HCT116 (cell line): ENCODE measurements around the gene NLRP4. TPM values are rescaled to one million over a fixed set of nuclear protein-coding genes. Genes with fewer than 3 reads are reported as not detected.

Source experiments
- ATAC-seq: fragments of 200-7000 bp; cut with Tn5 transposase; 2 replicates; pipeline ENCODE4 v1.9.1; 2020; ENCODE audit warnings: mild to moderate bottlenecking, moderate library complexity
- BruUV-seq: library from RNA; stranded (reverse); fragments of 400-500 nt; replicated peaks from 2 replicates; lab custom pipeline; 2021; lab: Mats Ljungman, UMichigan
- CTCF ChIA-PET: fragments of 300-600 bp; sonication (Branson Sonifier 250); formaldehyde crosslinking; loops from one replicate; lab custom pipeline; 2021; ENCODE audit warnings: antibody characterized with exemption; lab: Charles Lee
- POLR2A ChIA-PET: fragments of 300-600, 350-600 bp; sonication (Branson Sonifier 250); formaldehyde crosslinking; loops from one replicate; lab custom pipeline; 2021; ENCODE audit warnings: antibody characterized with exemption; lab: Charles Lee
- RAD21 ChIA-PET, 2 experiments: fragments of 300-600 bp; sonication (Branson Sonifier 250); formaldehyde crosslinking; loops; one replicate each; lab custom pipeline; 2023; ENCODE audit warnings: low total read pairs in 2 of 2; ENCODE audit not compliant: uncharacterized antibody in 2 of 2, unreplicated experiment in 2 of 2, low non-redundant PET in 1 of 2; lab: Charles Lee
- DNase-seq: peaks from one replicate; pipeline ENCODE4 v3.0.0-alpha.2; 2010; ENCODE audit warnings: low read depth, low spot score
- H2AFZ ChIP-seq: fragments of 200-600 bp; shearing (Covaris generic), sonication (generic); 2 replicates; pipeline ENCODE4 v1.6.1; 2017; ENCODE audit warnings: low read depth, mixed run types, mixed read lengths, antibody characterized with exemption, low read length; ENCODE audit not compliant: poor library complexity, severe bottlenecking
- H3K27ac ChIP-seq: 2 replicates; pipeline ENCODE4 v1.5.1; 2012; ENCODE audit warnings: low read depth, low read length
- H3K27me3 ChIP-seq: fragments of 200-600 bp; sonication (generic); 2 replicates; pipeline ENCODE4 v1.6.1; 2016; ENCODE audit warnings: mixed run types, low read length, mixed read lengths; ENCODE audit not compliant: insufficient read depth
- H3K36me3 ChIP-seq, 2 experiments: fragments of 200-500 bp in 1 of 2; fragments of 200-600 bp in 1 of 2; sonication (Bioruptor generic) in 1 of 2; sonication (generic) in 1 of 2; 2 replicates each; pipeline versions ENCODE4 v1.5.1 to v1.6.1; 2014 to 2016; ENCODE audit warnings: low read length in 2 of 2, inconsistent platforms in 1 of 2, mixed read lengths in 1 of 2, mixed run types in 1 of 2; ENCODE audit not compliant: insufficient read depth in 2 of 2, control insufficient read depth in 1 of 2
- H3K4me1 ChIP-seq, 2 experiments: fragments of 200-600 bp in 1 of 2; sonication (generic) in 1 of 2; 2 replicates each; pipeline versions ENCODE4 v1.5.1 to v1.6.1; 2012 to 2017; ENCODE audit warnings: low read length in 2 of 2, inconsistent platforms in 1 of 2, mild to moderate bottlenecking in 1 of 2, mixed read lengths in 1 of 2, mixed run types in 1 of 2, moderate library complexity in 1 of 2; ENCODE audit not compliant: insufficient read depth in 2 of 2, control insufficient read depth in 1 of 2
- H3K4me2 ChIP-seq: fragments of 200-600 bp; sonication (generic); 2 replicates; pipeline ENCODE4 v1.6.1; 2017; ENCODE audit warnings: mixed run types, low read length, mixed read lengths
- H3K4me3 ChIP-seq, 2 experiments: fragments of 200-600 bp in 1 of 2; sonication (generic) in 1 of 2; replicated peaks in 1 of 2; 2 replicates each; pipeline ENCODE4 v1.5.1; 2011 to 2016; ENCODE audit warnings: low read length in 2 of 2, control low read depth in 1 of 2, low read depth in 1 of 2, mild to moderate bottlenecking in 1 of 2, mixed read lengths in 1 of 2, mixed run types in 1 of 2
- H3K79me2 ChIP-seq: fragments of 200-600 bp; sonication (generic); 2 replicates; pipeline ENCODE4 v1.6.1; 2017; ENCODE audit warnings: mild to moderate bottlenecking, mixed run types, low read length, moderate library complexity, mixed read lengths; ENCODE audit not compliant: insufficient read depth
- H3K9ac ChIP-seq: fragments of 200-600 bp; sonication (generic); 2 replicates; pipeline ENCODE4 v1.6.1; 2016; ENCODE audit warnings: low read length, mixed read lengths
- H3K9me2 ChIP-seq: fragments of 200-600 bp; sonication (generic), shearing (Covaris generic); 2 replicates; pipeline ENCODE4 v1.6.1; 2017; ENCODE audit warnings: mixed run types, mild to moderate bottlenecking, moderate library complexity; ENCODE audit not compliant: insufficient read depth
- H3K9me3 ChIP-seq, 2 experiments: fragments of 200-500 bp in 1 of 2; fragments of 200-600 bp in 1 of 2; sonication (Bioruptor generic) in 1 of 2; sonication (generic) in 1 of 2; 2 replicates each; pipeline ENCODE4 v1.6.1; 2014 to 2017; ENCODE audit warnings: low read length in 2 of 2, mixed read lengths in 2 of 2, inconsistent platforms in 1 of 2, low read depth in 1 of 2, mild to moderate bottlenecking in 1 of 2, mixed run types in 1 of 2, moderate library complexity in 1 of 2; ENCODE audit not compliant: control insufficient read depth in 1 of 2, insufficient read depth in 1 of 2
- H4K20me1 ChIP-seq: fragments of 200-600 bp; sonication (generic), shearing (Covaris generic); 2 replicates; pipeline ENCODE4 v1.6.1; 2017; ENCODE audit warnings: mixed run types, mild to moderate bottlenecking, moderate library complexity; ENCODE audit not compliant: insufficient read depth
- ATF3 ChIP-seq: IDR thresholded peaks from 2 replicates; pipeline ENCODE4 v1.6.1; 2012
- CBX3 ChIP-seq: IDR thresholded peaks from 2 replicates; pipeline ENCODE4 v1.6.1; 2012; ENCODE audit warnings: low read depth
- CEBPB ChIP-seq: IDR thresholded peaks from 2 replicates; pipeline ENCODE4 v1.6.1; 2012; ENCODE audit warnings: low read depth
- EGR1 ChIP-seq: IDR thresholded peaks from 2 replicates; pipeline ENCODE4 v1.6.1; 2012; ENCODE audit warnings: low read depth
- EZH2 ChIP-seq: fragments of 200-600 bp; sonication (generic); IDR thresholded peaks from 2 replicates; pipeline ENCODE4 v1.6.1; 2017; ENCODE audit warnings: antibody characterized with exemption, mixed run types
- POLR2A ChIP-seq: IDR thresholded peaks from 2 replicates; pipeline ENCODE4 v1.7.0; 2011; ENCODE audit warnings: borderline replicate concordance; ENCODE audit not compliant: insufficient read depth, insufficient read length; ENCODE audit errors: extremely low read depth
- RAD21 ChIP-seq: IDR thresholded peaks from 2 replicates; pipeline ENCODE4 v1.6.1; 2012; ENCODE audit warnings: low read depth, mild to moderate bottlenecking
- REST ChIP-seq: IDR thresholded peaks from 2 replicates; pipeline ENCODE4 v1.6.1; 2012; ENCODE audit warnings: low read depth
- SP1 ChIP-seq: IDR thresholded peaks from 2 replicates; pipeline ENCODE4 v1.6.1; 2012; ENCODE audit warnings: low read depth
- YY1 ChIP-seq: IDR thresholded peaks from 2 replicates; pipeline ENCODE4 v1.6.1; 2011; ENCODE audit warnings: low read length, low read depth, moderate library complexity, mild to moderate bottlenecking; ENCODE audit not compliant: insufficient replicate concordance; ENCODE audit errors: extremely low read depth
- intact Hi-C: fragments of 100-400 bp; cut with micrococcal nuclease; formaldehyde crosslinking; loops from 2 replicates; pipeline ENCODE4 v1.10.0; 2022
- total RNA-seq: library from RNA; stranded (reverse); gene quantifications from one replicate; pipeline ENCODE4 v1.2.1, GENCODE V29; 2021; ENCODE audit not compliant: unreplicated experiment
- TF ChIP-seq, protein P1 (sequence below): IDR thresholded peaks from 2 replicates; pipeline ENCODE4 v1.6.1; 2011; ENCODE audit warnings: mild to moderate bottlenecking, low read length, moderate library complexity; ENCODE audit not compliant: insufficient replicate concordance; ENCODE audit errors: extremely low read depth

NLRP4 gene
- total RNA-seq, 1 experiment from 2014 or later: 0.52 TPM

DNA sequence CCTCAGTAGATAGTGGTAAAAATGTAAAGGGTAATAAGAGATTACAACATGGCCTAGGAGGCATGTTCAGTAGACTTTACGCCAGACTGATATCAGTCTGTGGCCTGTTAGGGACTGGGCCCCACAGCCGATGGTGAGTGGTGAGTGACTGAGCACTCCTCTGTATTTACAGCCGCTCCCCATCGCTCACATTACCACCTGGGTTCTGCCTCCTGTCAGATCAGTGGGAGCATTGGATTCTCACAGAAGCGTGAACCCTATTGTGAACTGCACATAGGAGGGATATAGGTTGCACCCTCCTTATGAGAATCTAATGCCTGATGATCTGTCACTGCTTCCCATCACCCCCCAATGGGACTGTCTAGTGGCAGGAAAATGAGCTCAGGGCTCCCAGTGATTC, 22.4 kb upstream of the NLRP4 start:
- peaks cover 9% of the 10 kb centered on the region; the same call in 1 of the 2 replicates for H3K27me3 ChIP-seq
- ChIA-PET POLR2A (no interaction called here), RAD21 (no interaction called here)

GRCh38 chr19:55820037-55820436, 16.3 kb upstream of the NLRP4 start:
- ATAC-seq (no peak), DNase-seq (no peak)
- Histone ChIP-seq H3K4me3 (no peak overlapping the region), H4K20me1 (no peaks in the 10 kb centered on the region), H3K27ac (no peak overlapping the region), H3K36me3 (no peaks in the 10 kb centered on the region), H3K9me2 (no peaks in the 10 kb centered on the region), H3K4me1 (no peaks in the 10 kb centered on the region), H3K27me3 (peaks cover 21% of the 10 kb centered on the region), H2AFZ (no peak overlapping the region), H3K9me3 (no peaks in the 10 kb centered on the region), H3K4me2 (no peak overlapping the region), H3K9ac (no peak overlapping the region), H3K79me2 (no peaks in the 10 kb centered on the region)
- ChIA-PET CTCF (no interaction called here), POLR2A (no interaction called here), RAD21 (no interaction called here)
- intact Hi-C loops: no loop called here
- BruUV-seq: no TSS peak
- no peak for TF ChIP-seq CBX3
- TF ChIP-seq YY1: no peak
- TF ChIP-seq, protein P1, sequence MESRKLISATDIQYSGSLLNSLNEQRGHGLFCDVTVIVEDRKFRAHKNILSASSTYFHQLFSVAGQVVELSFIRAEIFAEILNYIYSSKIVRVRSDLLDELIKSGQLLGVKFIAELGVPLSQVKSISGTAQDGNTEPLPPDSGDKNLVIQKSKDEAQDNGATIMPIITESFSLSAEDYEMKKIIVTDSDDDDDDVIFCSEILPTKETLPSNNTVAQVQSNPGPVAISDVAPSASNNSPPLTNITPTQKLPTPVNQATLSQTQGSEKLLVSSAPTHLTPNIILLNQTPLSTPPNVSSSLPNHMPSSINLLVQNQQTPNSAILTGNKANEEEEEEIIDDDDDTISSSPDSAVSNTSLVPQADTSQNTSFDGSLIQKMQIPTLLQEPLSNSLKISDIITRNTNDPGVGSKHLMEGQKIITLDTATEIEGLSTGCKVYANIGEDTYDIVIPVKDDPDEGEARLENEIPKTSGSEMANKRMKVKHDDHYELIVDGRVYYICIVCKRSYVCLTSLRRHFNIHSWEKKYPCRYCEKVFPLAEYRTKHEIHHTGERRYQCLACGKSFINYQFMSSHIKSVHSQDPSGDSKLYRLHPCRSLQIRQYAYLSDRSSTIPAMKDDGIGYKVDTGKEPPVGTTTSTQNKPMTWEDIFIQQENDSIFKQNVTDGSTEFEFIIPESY: no peak
- TF ChIP-seq EGR1: no peak
- TF ChIP-seq REST: no peak
- TF ChIP-seq EZH2: no peak
- no peak for TF ChIP-seq SP1
- TF ChIP-seq ATF3: no peak
- TF ChIP-seq RAD21: no peak

More for the DNA sequence above, 22.4 kb upstream of the NLRP4 start:
- Histone ChIP-seq H3K4me3 (no peak overlapping the region), H3K9me3 (no peaks in the 10 kb centered on the region), H3K9me2 (no peaks in the 10 kb centered on the region), H2AFZ (no peak overlapping the region), H3K4me1 (peaks cover 0 to 7% of the 10 kb centered on the region in 2 experiments; a peak in 2 of 4 replicates), H3K36me3 (no peaks in the 10 kb centered on the region), H3K9ac (no peak overlapping the region), H3K27ac (no peak overlapping the region), H4K20me1 (no peaks in the 10 kb centered on the region), H3K4me2 (no peak overlapping the region), H3K79me2 (no peaks in the 10 kb centered on the region)
- CTCF ChIA-PET: no interaction called here
- no peak for ATAC-seq
- no peak for TF ChIP-seq POLR2A
- TF ChIP-seq CEBPB: no peak
- TF ChIP-seq EZH2: no peak
- no TSS peak for BruUV-seq
- DNase-seq: no peak
- intact Hi-C loops: loop anchor here (5.0 kb wide), 1 partner anchor 182 kb away; no protein-coding TSS in a partner anchor
